PC-3 (cell line): ENCODE data around the gene GHDC. TPM values are rescaled to one million over a fixed set of nuclear protein-coding genes. Genes with fewer than 3 reads are reported as not detected.

Experiments used
- ATAC-seq: fragments of 200-7000 bp; cut with Tn5 transposase; 2 replicates; pipeline ENCODE4 v1.9.1; 2020; ENCODE audit warnings: mild to moderate bottlenecking, moderate library complexity
- BruUV-seq: library from RNA; stranded (reverse); fragments of 400-500 nt; replicated peaks from 2 replicates; lab custom pipeline; 2021; lab: Mats Ljungman, UMichigan
- CTCF ChIA-PET: fragments of 300-600 bp; sonication (Branson Sonifier 250); formaldehyde crosslinking; loops from one replicate; lab custom pipeline; 2022; ENCODE audit warnings: antibody characterized with exemption; lab: Charles Lee
- POLR2A ChIA-PET: fragments of 300-600 bp; sonication (Branson Sonifier 250); formaldehyde crosslinking; loops from one replicate; lab custom pipeline; 2022; ENCODE audit warnings: antibody characterized with exemption; ENCODE audit not compliant: unreplicated experiment; lab: Charles Lee
- DNase-seq: peaks from one replicate; pipeline ENCODE4 v3.0.0-alpha.2; 2015
- H2AFZ ChIP-seq: fragments of 300-600 bp; sonication (generic); 2 replicates; pipeline ENCODE4 v1.6.0; 2016; ENCODE audit warnings: antibody characterized with exemption, low read length
- H3F3A ChIP-seq: fragments of 300-600 bp; sonication (generic); one replicate; pipeline ENCODE4 v1.6.0; 2017; ENCODE audit warnings: antibody characterized with exemption, low read length, control low read depth, mild to moderate bottlenecking; ENCODE audit not compliant: unreplicated experiment
- H3K27ac ChIP-seq: fragments of 300-600 bp; sonication (generic); 2 replicates; pipeline ENCODE4 v1.5.1; 2016; ENCODE audit warnings: mild to moderate bottlenecking, low read length
- H3K27me3 ChIP-seq: fragments of 300-600 bp; sonication (generic); 2 replicates; pipeline ENCODE4 v1.6.1; 2016; ENCODE audit warnings: low read length, mixed read lengths
- H3K36me3 ChIP-seq: fragments of 300-600 bp; sonication (generic); 2 replicates; pipeline ENCODE4 v1.6.1; 2016; ENCODE audit warnings: low read depth, mixed run types, low read length, mixed read lengths
- H3K4me1 ChIP-seq: fragments of 300-600 bp; sonication (generic); 2 replicates; pipeline ENCODE4 v1.5.1; 2016; ENCODE audit warnings: low read length; ENCODE audit not compliant: insufficient read depth
- H3K4me2 ChIP-seq: fragments of 300-600 bp; sonication (generic); 2 replicates; pipeline ENCODE4 v1.6.0; 2016; ENCODE audit warnings: low read length
- H3K4me3 ChIP-seq: fragments of 300-600 bp; sonication (generic); 2 replicates; pipeline ENCODE4 v1.5.1; 2016; ENCODE audit warnings: mild to moderate bottlenecking, low read length, mixed read lengths
- H3K79me2 ChIP-seq: fragments of 300-600 bp; sonication (generic); 2 replicates; pipeline ENCODE4 v1.6.1; 2017; ENCODE audit warnings: low read length, mixed read lengths
- H3K9ac ChIP-seq: fragments of 300-600 bp; sonication (generic); 2 replicates; pipeline ENCODE4 v1.6.0; 2016; ENCODE audit warnings: mild to moderate bottlenecking, low read length
- H3K9me2 ChIP-seq: fragments of 300-600 bp; sonication (generic); replicated peaks from 2 replicates; pipeline ENCODE4 v1.6.1; 2016; ENCODE audit warnings: mixed run types, low read length, mixed read lengths
- H3K9me3 ChIP-seq: fragments of 300-600 bp; sonication (generic); 2 replicates; pipeline ENCODE4 v1.6.1; 2016; ENCODE audit warnings: low read length, mixed read lengths
- H4K20me1 ChIP-seq: fragments of 300-600 bp; sonication (generic); 2 replicates; pipeline ENCODE4 v1.6.1; 2016; ENCODE audit warnings: low read length, mixed read lengths
- CTCF ChIP-seq: fragments of 300-600 bp; sonication (generic); conservative IDR thresholded peaks from 2 replicates; pipeline ENCODE4 v1.5.1; 2017; ENCODE audit warnings: antibody characterized with exemption, low read depth, mild to moderate bottlenecking, low read length
- EZH2 ChIP-seq: fragments of 300-600 bp; sonication (generic); IDR thresholded peaks from one replicate; pipeline ENCODE4 v1.6.1; 2017; ENCODE audit warnings: antibody characterized with exemption, mild to moderate bottlenecking, low read length; ENCODE audit not compliant: unreplicated experiment
- EZH2phosphoT487 ChIP-seq: fragments of 300-600 bp; sonication (generic); IDR thresholded peaks from 2 replicates; pipeline ENCODE4 v1.6.1; 2018; ENCODE audit warnings: mild to moderate bottlenecking, antibody characterized with exemption, low read length, borderline replicate concordance
- intact Hi-C: fragments of 100-400 bp; cut with micrococcal nuclease; formaldehyde crosslinking; loops from 2 replicates; pipeline ENCODE4 v1.9.0; 2023
- total RNA-seq: library from RNA; depleted of rRNA; stranded (reverse); fragments of >200 nt; gene quantifications from 2 replicates; pipeline ENCODE4 v1.2.3, GENCODE V29; 2014

GHDC gene
- total RNA-seq, 1 experiment from 2014 or later: not detected

GRCh38 chr17:42236760-42237159 is 42.5 kb upstream of the GHDC start:
- Histone ChIP-seq H4K20me1 (no peaks in the 10 kb centered on the region), H3K9me3 (no peaks in the 10 kb centered on the region), H2AFZ (no peak overlapping the region), H3K4me2 (no peak overlapping the region), H3K27me3 (no peaks in the 10 kb centered on the region), H3K79me2 (no peaks in the 10 kb centered on the region), H3K4me1 (no peaks in the 10 kb centered on the region), H3K4me3 (no peak overlapping the region), H3K36me3 (no peaks in the 10 kb centered on the region), H3F3A (no peaks in the 10 kb centered on the region), H3K27ac (no peak overlapping the region), H3K9me2 (no peaks in the 10 kb centered on the region), H3K9ac (no peak overlapping the region)
- ChIA-PET POLR2A (no interaction called here), CTCF (no interaction called here)
- no TSS peak for BruUV-seq
- intact Hi-C loops: no loop called here
- no peak for ATAC-seq
- TF ChIP-seq EZH2 (no peak), EZH2phosphoT487 (no peak), CTCF (no peak)
- DNase-seq: no peak

GRCh38 chr17:42233994-42234393 is 39.7 kb upstream of the GHDC start:
- intact Hi-C loops: no loop called here
- no peaks in the 10 kb centered on the region for H3K36me3 ChIP-seq
- H3K9me2 ChIP-seq: no peaks in the 10 kb centered on the region
- H3K4me2 ChIP-seq: no peak overlapping the region
- ChIA-PET CTCF (no interaction called here), POLR2A (no interaction called here)
- no peaks in the 10 kb centered on the region for H3K27me3 ChIP-seq
- no peaks in the 10 kb centered on the region for H3F3A ChIP-seq
- no peak overlapping the region for H3K9ac ChIP-seq
- no peak for TF ChIP-seq CTCF
- DNase-seq: no peak
- H2AFZ ChIP-seq: no peak overlapping the region
- H3K4me1 ChIP-seq: no peaks in the 10 kb centered on the region
- ATAC-seq: no peak
- no TSS peak for BruUV-seq
- no peaks in the 10 kb centered on the region for H3K79me2 ChIP-seq
- no peak overlapping the region for H3K27ac ChIP-seq
- H3K9me3 ChIP-seq: no peaks in the 10 kb centered on the region
- no peaks in the 10 kb centered on the region for H4K20me1 ChIP-seq
- no peak overlapping the region for H3K4me3 ChIP-seq

GRCh38 chr17:42233156-42233555 is 38.9 kb upstream of the GHDC start:
- POLR2A ChIA-PET: no interaction called here
- TF ChIP-seq EZH2: no peak
- no peak for TF ChIP-seq EZH2phosphoT487
- TF ChIP-seq CTCF: no peak
- Histone ChIP-seq H3K4me2 (no peak overlapping the region), H2AFZ (no peak overlapping the region), H3K27ac (no peak overlapping the region), H3K4me1 (no peaks in the 10 kb centered on the region), H3K9me3 (no peaks in the 10 kb centered on the region), H3K9ac (no peak overlapping the region), H3F3A (no peaks in the 10 kb centered on the region), H3K27me3 (no peaks in the 10 kb centered on the region), H3K79me2 (no peaks in the 10 kb centered on the region), H3K36me3 (no peaks in the 10 kb centered on the region), H3K4me3 (no peak overlapping the region), H3K9me2 (no peaks in the 10 kb centered on the region), H4K20me1 (no peaks in the 10 kb centered on the region)
- DNase-seq (no peak), ATAC-seq (no peak)
- intact Hi-C loops: no loop called here
- no TSS peak for BruUV-seq
- CTCF ChIA-PET: no interaction called here
